GM20431 (cell line): ENCODE results near the gene CCR5.

Experiments
- in situ Hi-C: fragments of 300-500 bp; cut with MseI, MboI; formaldehyde crosslinking; loops from one replicate; pipeline ENCODE4 v1.15.0; 2020; ENCODE audit warnings: low sequenced_read_pairs; ENCODE audit not compliant: unreplicated experiment

The CCR5 gene

GRCh38 chr3:46422617-46423016 lies 51.9 kb downstream of the CCR5 start:
- in situ Hi-C loops, result no loop called here

GRCh38 chr3:46423588-46423987 lies 52.8 kb downstream of the CCR5 start:
- in situ Hi-C loops, result no loop called here
